HEK293 (cell line): ENCODE data around the gene RAP2A.
A peak's percentile ranks its signal among the peaks of the same experiment; 100 is the strongest.

Experiments
- CTCF ChIA-PET: fragments of 350-600 bp; formaldehyde crosslinking; extraction: SDS; loops from one replicate; lab custom pipeline; 2021; ENCODE audit warnings: antibody characterized with exemption; lab: Yijun Ruan, JAX
- POLR2A ChIA-PET: fragments of 300-600 bp; formaldehyde crosslinking; extraction: SDS; loops from one replicate; lab custom pipeline; 2020; ENCODE audit warnings: antibody characterized with exemption, inconsistent platforms; lab: Yijun Ruan, JAX
- H3K27ac ChIP-seq: fragments of 200-500 bp; sonication (Bioruptor generic); 2 replicates; pipeline ENCODE4 v1.5.1; 2014; ENCODE audit warnings: low read depth, low read length, control low read depth, inconsistent platforms; ENCODE audit errors: extremely low read depth
- H3K36me3 ChIP-seq, 2 experiments: fragments of 200-500 bp in 1 of 2; sonication (Bioruptor generic) in 1 of 2; 1 replicate in 1 of 2; 2 replicates in 1 of 2; pipeline ENCODE4 v1.5.1; 2014 to 2017; ENCODE audit warnings: inconsistent platforms in 2 of 2, low read length in 2 of 2; ENCODE audit not compliant: control insufficient read depth in 2 of 2, insufficient read depth in 1 of 2
- H3K4me1 ChIP-seq: fragments of 200-500 bp; sonication (Bioruptor generic); 2 replicates; pipeline ENCODE4 v1.5.1; 2014; ENCODE audit warnings: mild to moderate bottlenecking, low read length, inconsistent platforms; ENCODE audit not compliant: control insufficient read depth, insufficient read depth
- H3K4me3 ChIP-seq: 2 replicates; pipeline ENCODE4 v1.5.1; 2011; ENCODE audit warnings: low read depth, mild to moderate bottlenecking, control low read depth, low read length, moderate library complexity
- H3K9me3 ChIP-seq: fragments of 200-500 bp; sonication (Bioruptor generic); 2 replicates; pipeline ENCODE4 v1.5.1; 2014; ENCODE audit warnings: low read depth, low read length, inconsistent platforms; ENCODE audit not compliant: control insufficient read depth, insufficient read depth
- ATF2 ChIP-seq: fragments of 450-650 bp; formaldehyde crosslinking; IDR thresholded peaks from 2 replicates; pipeline ENCODE4 v1.5.1; 2016; ENCODE audit warnings: missing biosample characterization, missing genetic modification characterization, low read depth
- BCL11A ChIP-seq: fragments of 450-650 bp; formaldehyde crosslinking; IDR thresholded peaks from 2 replicates; pipeline ENCODE4 v1.5.1; 2016; ENCODE audit warnings: low read depth, missing biosample characterization, missing genetic modification characterization
- HIC1 ChIP-seq: fragments of 450-650 bp; formaldehyde crosslinking; IDR thresholded peaks from 2 replicates; pipeline ENCODE4 v1.5.1; 2016; ENCODE audit warnings: missing biosample characterization, missing genetic modification characterization
- KLF17 ChIP-seq: fragments of 450-650 bp; formaldehyde crosslinking; IDR thresholded peaks from 2 replicates; pipeline ENCODE4 v1.5.1; 2016; ENCODE audit warnings: missing biosample characterization, missing genetic modification characterization
- KLF9 ChIP-seq: fragments of 450-650 bp; formaldehyde crosslinking; IDR thresholded peaks from 2 replicates; pipeline ENCODE4 v1.5.1; 2016; ENCODE audit warnings: missing biosample characterization, missing genetic modification characterization, low read depth
- MEIS1 ChIP-seq: sonication (generic); formaldehyde crosslinking; IDR thresholded peaks from 2 replicates; pipeline ENCODE4 v1.8.1; 2022; ENCODE audit warnings: missing genetic modification reagents, mild to moderate bottlenecking, borderline replicate concordance
- SETDB1 ChIP-seq: IDR thresholded peaks from one replicate; pipeline ENCODE4 v1.6.1; 2017; ENCODE audit warnings: mild to moderate bottlenecking, low read length, moderate library complexity, mixed read lengths; ENCODE audit not compliant: insufficient read length
- ZBTB26 ChIP-seq: fragments of 450-650 bp; formaldehyde crosslinking; optimal IDR thresholded peaks from 2 replicates; pipeline ENCODE3; 2016; ENCODE audit warnings: missing biosample characterization, mild to moderate bottlenecking, missing genetic modification characterization
- ZBTB44 ChIP-seq: fragments of 450-650 bp; IDR thresholded peaks from 2 replicates; pipeline ENCODE4 v1.5.1; 2018; ENCODE audit warnings: missing biosample characterization, mild to moderate bottlenecking, missing genetic modification characterization
- ZNF114 ChIP-seq: fragments of 450-650 bp; formaldehyde crosslinking; IDR thresholded peaks from 2 replicates; pipeline ENCODE4 v1.5.0; 2017; ENCODE audit warnings: missing biosample characterization, missing genetic modification characterization
- ZNF140 ChIP-seq: fragments of 450-650 bp; formaldehyde crosslinking; IDR thresholded peaks from 2 replicates; pipeline ENCODE4 v1.5.1; 2016; ENCODE audit warnings: missing biosample characterization, missing genetic modification characterization
- ZNF223 ChIP-seq: fragments of 450-650 bp; formaldehyde crosslinking; IDR thresholded peaks from 2 replicates; pipeline ENCODE4 v1.5.1; 2016; ENCODE audit warnings: missing biosample characterization, missing genetic modification characterization
- ZNF423 ChIP-seq: fragments of 450-650 bp; formaldehyde crosslinking; IDR thresholded peaks from 2 replicates; pipeline ENCODE4 v1.5.1; 2016; ENCODE audit warnings: missing biosample characterization, missing genetic modification characterization
- ZNF449 ChIP-seq: fragments of 450-650 bp; formaldehyde crosslinking; IDR thresholded peaks from 2 replicates; pipeline ENCODE4 v1.5.1; 2017; ENCODE audit warnings: missing biosample characterization, mild to moderate bottlenecking, missing genetic modification characterization, moderate library complexity
- ZNF514 ChIP-seq: fragments of 450-650 bp; formaldehyde crosslinking; IDR thresholded peaks from 2 replicates; pipeline ENCODE4 v1.5.1; 2016; ENCODE audit warnings: missing biosample characterization, missing genetic modification characterization
- ZNF529 ChIP-seq: fragments of 450-650 bp; formaldehyde crosslinking; IDR thresholded peaks from 2 replicates; pipeline ENCODE4 v1.5.1; 2017; ENCODE audit warnings: missing genetic modification characterization, missing biosample characterization; ENCODE audit not compliant: insufficient replicate concordance
- ZNF558 ChIP-seq: fragments of 450-650 bp; formaldehyde crosslinking; IDR thresholded peaks from 2 replicates; pipeline ENCODE4 v1.5.1; 2016; ENCODE audit warnings: missing biosample characterization, missing genetic modification characterization
- ZNF600 ChIP-seq: fragments of 450-650 bp; formaldehyde crosslinking; IDR thresholded peaks from 2 replicates; pipeline ENCODE4 v1.5.1; 2016; ENCODE audit warnings: missing biosample characterization, missing genetic modification characterization
- ZNF610 ChIP-seq: fragments of 450-650 bp; formaldehyde crosslinking; IDR thresholded peaks from 2 replicates; pipeline ENCODE4 v1.5.1; 2016; ENCODE audit warnings: missing biosample characterization, missing genetic modification characterization, borderline replicate concordance
- ZNF660 ChIP-seq: fragments of 450-650 bp; IDR thresholded peaks from 2 replicates; pipeline ENCODE4 v1.5.1; 2018; ENCODE audit warnings: missing biosample characterization, mild to moderate bottlenecking, missing genetic modification characterization
- ZNF692 ChIP-seq: fragments of 450-650 bp; formaldehyde crosslinking; IDR thresholded peaks from 2 replicates; pipeline ENCODE4 v1.5.1; 2016; ENCODE audit warnings: missing biosample characterization, missing genetic modification characterization
- ZNF701 ChIP-seq: fragments of 450-650 bp; formaldehyde crosslinking; IDR thresholded peaks from 2 replicates; pipeline ENCODE4 v1.5.1; 2016; ENCODE audit warnings: missing biosample characterization, missing genetic modification characterization
- ZNF785 ChIP-seq: fragments of 450-650 bp; formaldehyde crosslinking; IDR thresholded peaks from 2 replicates; pipeline ENCODE4 v1.5.1; 2016; ENCODE audit warnings: missing biosample characterization, missing genetic modification characterization
- ZNF830 ChIP-seq: fragments of 450-650 bp; IDR thresholded peaks from 2 replicates; pipeline ENCODE4 v1.5.0; 2018; ENCODE audit warnings: missing biosample characterization, missing genetic modification characterization, low read depth, mild to moderate bottlenecking, moderate library complexity

The RAP2A gene

GRCh38 chr13:97485320-97485719 is 51.4 kb downstream of the RAP2A start (continued):
- TF ChIP-seq HIC1 (tag by site-specific recombination) = no peak
- TF ChIP-seq ZNF223 (tag by site-specific recombination) = no peak
- TF ChIP-seq ZNF701 = no peak
- no peak for TF ChIP-seq ZNF449 (tag by site-specific recombination)
- no peak for TF ChIP-seq ZNF114 (tag by site-specific recombination)
- TF ChIP-seq KLF9 (tag by site-specific recombination) = no peak
- TF ChIP-seq ZNF140 (tag by site-specific recombination) = no peak
- no peak for TF ChIP-seq ZNF785 (tag by site-specific recombination)

GRCh38 chr13:97490702-97491307 is 56.8 kb downstream of the RAP2A start:
- H3K4me3 ChIP-seq = no peak overlapping the region
- TF ChIP-seq ZNF529 (tag by site-specific recombination) = no peak
- TF ChIP-seq ZNF660 (tag by site-specific recombination) = no peak
- no peak for TF ChIP-seq KLF17 (tag by site-specific recombination)
- TF ChIP-seq ZNF610 (tag by site-specific recombination) = no peak
- peak; percentile 99 for TF ChIP-seq ZNF558 (tag by site-specific recombination)
- no peak for TF ChIP-seq ZNF692 (tag by site-specific recombination)
- no peak for TF ChIP-seq ZBTB26 (tag by site-specific recombination)
- peak; percentile 46 for TF ChIP-seq SETDB1
- no peak overlapping the region for H3K27ac ChIP-seq
- CTCF ChIA-PET = no interaction called here
- H3K4me1 ChIP-seq = no peaks in the 10 kb centered on the region
- POLR2A ChIA-PET = no interaction called here
- no peaks in the 10 kb centered on the region for H3K9me3 ChIP-seq
- no peaks in the 10 kb centered on the region for H3K36me3 ChIP-seq

- H3K9me3 ChIP-seq = no peaks in the 10 kb centered on the region
- H3K27ac ChIP-seq = no peak overlapping the region
- CTCF ChIA-PET = no interaction called here
- no peaks in the 10 kb centered on the region for H3K36me3 ChIP-seq
- H3K4me3 ChIP-seq = no peak overlapping the region
- no peaks in the 10 kb centered on the region for H3K4me1 ChIP-seq
- POLR2A ChIA-PET = no interaction called here
- no peak for TF ChIP-seq ZNF423
- TF ChIP-seq ZNF514 (tag by site-specific recombination) = no peak
- TF ChIP-seq BCL11A (tag by site-specific recombination) = no peak
- no peak for TF ChIP-seq ZBTB44 (tag by site-specific recombination)
- TF ChIP-seq ZNF600 (tag by site-specific recombination) = no peak
- TF ChIP-seq ATF2 = no peak
- TF ChIP-seq ZNF830 (tag by site-specific recombination) = no peak
- TF ChIP-seq MEIS1 (CRISPR knock-in tag) = no peak
Measured at GRCh38 chr13:97491452-97491851, 57.5 kb downstream of the RAP2A start.
